Activated CD8-positive, alpha-beta T cell treated with anti-CD3 and anti-CD28 coated beads for 36 hours (primary cell): ENCODE results near the gene ZNF491. TPM values are rescaled to one million over a fixed set of nuclear protein-coding genes. Genes with fewer than 3 reads are reported as not detected.

Experiments
- ATAC-seq: fragments of 200-7000 bp; cut with Tn5 transposase; one replicate; pipeline ENCODE4 v1.10.0; 2021; ENCODE audit warnings: mild to moderate bottlenecking, moderate library complexity
- CTCF ChIA-PET: fragments of 350-600 bp; sonication (Branson Sonifier 250); formaldehyde crosslinking; loops from one replicate; lab custom pipeline; 2021; ENCODE audit warnings: antibody characterized with exemption; lab: Charles Lee
- POLR2A ChIA-PET: fragments of 350-600 bp; sonication (Branson Sonifier 250); formaldehyde crosslinking; loops from one replicate; lab custom pipeline; 2021; ENCODE audit warnings: antibody characterized with exemption; lab: Charles Lee
- DNase-seq: peaks from one replicate; pipeline ENCODE4 v3.0.0-alpha.2; 2020
- H3K27ac Mint-ChIP-seq: one replicate; pipeline ENCODE4 v1.8.0; 2021; ENCODE audit warnings: mild to moderate bottlenecking, mixed read lengths
- H3K27me3 Mint-ChIP-seq: one replicate; pipeline ENCODE4 v1.8.0; 2021; ENCODE audit warnings: mixed read lengths
- H3K36me3 Mint-ChIP-seq: one replicate; pipeline ENCODE4 v1.8.0; 2021; ENCODE audit warnings: low read depth, mixed read lengths
- H3K4me1 Mint-ChIP-seq: one replicate; pipeline ENCODE4 v1.8.0; 2021; ENCODE audit warnings: low read depth, mixed read lengths
- H3K4me3 Mint-ChIP-seq: one replicate; pipeline ENCODE4 v1.8.0; 2021; ENCODE audit warnings: mild to moderate bottlenecking, moderate library complexity, mixed read lengths
- H3K9me3 Mint-ChIP-seq: one replicate; pipeline ENCODE4 v1.8.0; 2021; ENCODE audit warnings: mixed read lengths
- CTCF ChIP-seq: fragments of 200-600 bp; IDR thresholded peaks from one replicate; pipeline ENCODE4 v1.8.0; 2022; ENCODE audit warnings: antibody characterized with exemption, mild to moderate bottlenecking
- intact Hi-C: fragments of 100-400 bp; cut with micrococcal nuclease; formaldehyde crosslinking; loops from one replicate; pipeline ENCODE4 v1.10.0; 2022
- total RNA-seq, 2 experiments: library from RNA; stranded (reverse); gene quantifications; one replicate each; pipeline ENCODE4 v1.2.3, GENCODE V29; 2021

Gene ZNF491
- total RNA-seq, 2 experiments from 2014 or later: 0.76 to 1.4 TPM

- DNase-seq: no peak
- TF ChIP-seq CTCF: no peak
- no peak overlapping the region for H3K4me3 Mint-ChIP-seq
- no peak for ATAC-seq
- H3K4me1 Mint-ChIP-seq: peaks cover 2% of the 10 kb centered on the region
- H3K36me3 Mint-ChIP-seq: peaks cover 58% of the 10 kb centered on the region
- ChIA-PET POLR2A (no interaction called here), CTCF (interaction anchor here (1.0 kb wide), 1 partner anchor 14 kb away, joined by 6 read pairs; no protein-coding TSS in a partner anchor)
- no peak overlapping the region for H3K27ac Mint-ChIP-seq
- intact Hi-C loops: no loop called here
- H3K27me3 Mint-ChIP-seq: no peaks in the 10 kb centered on the region
- peaks cover 59% of the 10 kb centered on the region for H3K9me3 Mint-ChIP-seq
Observed at GRCh38 chr19:11783767-11784166, 14.6 kb upstream of the ZNF491 start.

DNA sequence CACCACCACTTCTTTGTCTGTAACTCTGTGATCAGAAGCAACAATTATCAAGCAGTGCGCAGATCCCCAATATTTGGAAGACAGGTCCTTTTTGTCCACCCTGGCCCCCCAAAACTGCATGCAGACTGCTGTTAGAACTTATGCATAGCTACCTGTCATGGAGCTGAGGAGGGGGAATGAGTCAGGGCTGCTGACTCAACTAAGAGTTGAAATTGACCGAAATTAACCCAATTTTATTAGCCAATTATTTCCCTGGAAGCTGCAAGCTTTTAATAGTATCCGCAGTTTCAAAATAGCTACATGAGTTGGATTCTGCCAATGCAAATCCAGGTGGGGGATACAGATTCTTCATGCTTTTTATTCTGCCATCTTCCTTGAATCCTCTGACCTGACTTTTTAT, 14.0 kb upstream of the ZNF491 start:
- H3K9me3 Mint-ChIP-seq: peaks cover 62% of the 10 kb centered on the region
- ChIA-PET CTCF (interaction anchor here (0.6 to 1.0 kb wide), 2 partner anchors 13 to 377 kb away, joined by 3 to 6 read pairs; no protein-coding TSS in a partner anchor), POLR2A (no interaction called here)
- H3K27me3 Mint-ChIP-seq: no peaks in the 10 kb centered on the region
- H3K4me1 Mint-ChIP-seq: peaks cover 2% of the 10 kb centered on the region
- ATAC-seq: no peak
- H3K36me3 Mint-ChIP-seq: peaks cover 52% of the 10 kb centered on the region
- H3K27ac Mint-ChIP-seq: no peak overlapping the region
- intact Hi-C loops: no loop called here
- no peak overlapping the region for H3K4me3 Mint-ChIP-seq
- DNase-seq: no peak
- TF ChIP-seq CTCF: no peak

DNA sequence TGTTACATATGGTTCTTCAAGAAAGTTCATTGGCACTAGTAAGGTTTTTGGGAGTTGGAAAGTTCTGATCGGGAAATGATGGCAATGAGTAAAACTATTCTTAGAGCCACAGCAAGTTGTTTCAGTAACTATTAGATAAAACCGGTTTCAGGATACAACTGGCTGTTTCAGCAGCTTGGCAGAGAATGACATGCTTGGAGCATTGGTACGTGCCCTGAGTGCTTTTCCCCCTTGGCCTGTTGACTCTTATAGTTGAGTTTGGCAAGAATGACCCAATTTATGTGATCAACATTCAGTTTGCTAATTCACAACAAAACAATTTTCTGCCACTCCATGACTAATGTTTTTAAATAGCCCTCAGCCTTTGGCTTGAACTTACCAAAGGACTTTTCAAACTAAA, 10.8 kb upstream of the ZNF491 start:
- intact Hi-C loops: no loop called here
- Mint-ChIP-seq H3K36me3 (peaks cover 30% of the 10 kb centered on the region), H3K9me3 (peaks cover 49% of the 10 kb centered on the region), H3K27ac (no peak overlapping the region), H3K4me3 (no peak overlapping the region), H3K27me3 (no peaks in the 10 kb centered on the region), H3K4me1 (peaks cover 2% of the 10 kb centered on the region)
- DNase-seq (no peak), ATAC-seq (no peak)
- POLR2A ChIA-PET: no interaction called here
- CTCF ChIA-PET: interaction anchor here (1.1 kb wide), 1 partner anchor 128 kb away, joined by 3 read pairs; no protein-coding TSS in a partner anchor
- no peak for TF ChIP-seq CTCF

DNA sequence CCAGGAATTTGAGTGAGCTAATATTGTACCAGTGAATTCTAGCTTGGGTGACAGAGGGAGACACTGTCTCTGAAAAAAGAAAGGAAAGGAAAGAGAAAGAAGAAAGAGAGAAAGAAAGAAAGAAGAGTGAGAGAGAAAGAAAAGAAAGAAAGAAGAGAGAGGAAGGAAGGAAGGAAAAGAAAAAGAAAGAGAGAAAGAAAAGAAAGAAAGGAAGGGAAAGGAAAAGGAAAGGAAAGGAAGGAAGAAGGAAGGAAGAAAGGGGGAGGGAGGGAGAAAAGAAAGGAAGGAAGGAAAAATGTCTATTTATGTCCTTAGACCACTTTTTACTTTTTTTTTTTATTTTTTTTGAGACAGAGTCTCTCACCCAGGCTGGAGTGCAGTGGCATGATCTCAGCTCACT, 5.4 kb upstream of the ZNF491 start:
- no peak overlapping the region for H3K27ac Mint-ChIP-seq
- ChIA-PET POLR2A (no interaction called here), CTCF (no interaction called here)
- H3K36me3 Mint-ChIP-seq: peaks cover 3% of the 10 kb centered on the region
- ATAC-seq (no peak), DNase-seq (no peak)
- no peak for TF ChIP-seq CTCF
- H3K9me3 Mint-ChIP-seq: peaks cover 17% of the 10 kb centered on the region
- intact Hi-C loops: no loop called here
- no peak overlapping the region for H3K4me3 Mint-ChIP-seq
- peaks cover 8% of the 10 kb centered on the region for H3K4me1 Mint-ChIP-seq
- no peaks in the 10 kb centered on the region for H3K27me3 Mint-ChIP-seq

- intact Hi-C loops: loop anchor here (5.0 kb wide), 1 partner anchor 345 kb away; the partner anchor contains the start of gene ZNF20
- peaks cover 3% of the 10 kb centered on the region for H3K9me3 Mint-ChIP-seq
- ATAC-seq (peak; percentile 65), DNase-seq (peak; percentile 89)
- H3K4me1 Mint-ChIP-seq: peaks cover 14% of the 10 kb centered on the region
- no peaks in the 10 kb centered on the region for H3K27me3 Mint-ChIP-seq
- POLR2A ChIA-PET: interaction anchor here (0.7 to 2.1 kb wide), 5 partner anchors 14 to 254 kb away, joined by 3 to 8 read pairs (median 3); partner anchors contain the start of gene ZNF440
- H3K36me3 Mint-ChIP-seq: peaks cover 3% of the 10 kb centered on the region
- TF ChIP-seq CTCF: peak; percentile 83
- CTCF ChIA-PET: interaction anchor here (0.6 to 5.2 kb wide), 61 partner anchors 8 to 698 kb away, joined by 3 to 69 read pairs (median 5); partner anchors contain the start of genes ZNF20, ZNF439, ZNF440 and ZNF441
- peak overlapping the region; percentile 6 for H3K27ac Mint-ChIP-seq
- peak overlapping the region; percentile 87 for H3K4me3 Mint-ChIP-seq
Observed at GRCh38 chr19:11797491-11797890, 832 bp upstream of the ZNF491 start.
